ENCODE measurements around the gene WDFY2.

GRCh38 chr13:51643882-51644281 is 59.6 kb downstream of the WDFY2 start:
- TF ChIP-seq CTCF (conservative IDR thresholded peaks at IDR 0.05; ENCODE audit: low read depth, low read length) (no peak), EZH2 (IDR thresholded peaks at IDR 0.05; ENCODE audit: borderline replicate concordance, low read depth, low read length, poor library complexity, severe bottlenecking) (no peak)
